GM18498 (cell line): ENCODE results near the gene OR4K15.
"Not testable (repeated sequence)": the region's sequence is repeated elsewhere in the genome, so short reads cannot be mapped to it uniquely, and the experiment has no call there.

Experiments
- ATAC-seq: cut with Tn5 transposase; IDR thresholded peaks from one replicate; pipeline ENCODE4 v1.9.1; 2021; ENCODE audit warnings: mild to moderate bottlenecking, moderate library complexity; ENCODE audit not compliant: unreplicated experiment

OR4K15 gene

DNA sequence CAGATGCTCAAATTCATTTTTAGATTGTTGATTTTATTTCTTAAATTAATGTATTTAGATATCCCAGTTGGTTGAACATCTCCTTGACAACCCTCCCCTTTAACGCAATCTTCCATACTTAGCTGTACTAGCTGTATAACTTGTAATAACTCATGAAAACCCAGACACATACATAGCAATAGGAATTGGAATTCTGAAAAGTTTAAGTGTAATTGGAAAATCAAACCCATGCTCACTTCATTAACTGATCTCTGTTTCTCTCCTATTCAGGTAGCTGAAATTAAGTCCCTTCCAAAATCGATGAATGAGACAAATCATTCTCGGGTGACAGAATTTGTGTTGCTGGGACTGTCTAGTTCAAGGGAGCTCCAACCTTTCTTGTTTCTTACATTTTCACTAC is at the start of gene OR4K15:
Gene OR4K15 (plus strand): TSS at position 301 of the 400 bp plus-strand sequence. CDS start 0 bp downstream, at position 301.
- ATAC-seq = no peak

GRCh38 chr14:19930617-19931016 is 44.8 kb upstream of the OR4K15 start, which contains the start of gene OR4K1:
Gene OR4K1 (plus strand): TSS chr14:19930917. CDS start chr14:19935667, 4,750 bp downstream.
- no peak for ATAC-seq

DNA sequence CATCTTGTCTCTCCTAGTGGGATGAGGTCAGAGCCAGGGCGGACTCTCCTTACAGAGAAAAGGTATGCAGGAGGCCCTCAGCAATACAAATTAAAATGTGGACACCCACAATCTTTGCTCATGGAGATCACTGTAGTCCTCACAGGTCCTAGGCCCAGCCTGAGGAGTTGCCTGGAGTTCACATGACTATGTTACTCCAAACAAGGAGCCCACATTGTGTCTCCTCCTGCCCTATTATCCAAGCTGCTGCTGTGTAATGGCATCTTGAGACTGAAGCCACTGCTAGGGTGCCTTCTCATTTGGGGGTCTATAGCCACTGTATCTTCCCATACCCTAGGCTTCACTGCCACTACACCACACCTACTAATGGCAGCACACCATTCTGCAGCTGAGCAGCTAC is 33.7 kb upstream of the OR4K15 start:
- no peak for ATAC-seq

DNA sequence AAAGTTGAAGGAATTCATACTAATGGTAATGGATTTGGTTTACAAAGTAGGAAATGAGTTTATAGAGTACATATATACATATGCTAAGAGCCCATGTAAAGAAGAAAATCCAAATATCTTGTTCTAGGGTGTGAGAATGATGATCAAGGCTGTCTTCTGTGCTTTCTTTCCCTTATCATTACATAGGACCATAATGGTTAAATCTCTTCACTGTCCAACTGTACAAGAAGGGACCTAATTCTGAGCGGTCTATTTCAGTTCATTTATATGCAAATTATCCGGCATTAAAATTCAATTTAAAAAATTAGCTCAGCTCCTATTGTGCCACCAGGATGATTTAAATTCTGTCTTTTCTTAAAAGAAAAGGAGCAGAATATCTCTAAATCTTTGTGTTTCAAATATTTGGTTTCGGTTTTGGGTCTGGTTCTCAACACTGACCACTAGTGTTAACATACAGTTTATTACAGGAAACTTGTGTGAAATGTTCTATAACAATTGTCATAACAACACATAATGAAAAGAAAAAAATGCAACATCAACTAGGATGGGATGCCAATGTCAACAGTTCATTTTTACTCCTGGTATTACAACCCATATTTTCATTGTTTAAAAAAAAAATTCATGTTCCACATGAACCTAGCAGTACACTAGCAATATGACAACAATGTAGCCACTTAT is 27.8 kb upstream of the OR4K15 start:
- no peak for ATAC-seq

GRCh38 chr14:19949218-19949617 is 26.2 kb upstream of the OR4K15 start:
- ATAC-seq = no peak

GRCh38 chr14:19969735-19970134 is 5.7 kb upstream of the OR4K15 start:
- ATAC-seq = not testable (repeated sequence)

GRCh38 chr14:19974844-19975243 is 547 bp upstream of the OR4K15 start:
- no peak for ATAC-seq

- no peak for ATAC-seq
These were observed 18.0 kb downstream of the OR4K15 start for GRCh38 chr14:19993438-19993837.

DNA sequence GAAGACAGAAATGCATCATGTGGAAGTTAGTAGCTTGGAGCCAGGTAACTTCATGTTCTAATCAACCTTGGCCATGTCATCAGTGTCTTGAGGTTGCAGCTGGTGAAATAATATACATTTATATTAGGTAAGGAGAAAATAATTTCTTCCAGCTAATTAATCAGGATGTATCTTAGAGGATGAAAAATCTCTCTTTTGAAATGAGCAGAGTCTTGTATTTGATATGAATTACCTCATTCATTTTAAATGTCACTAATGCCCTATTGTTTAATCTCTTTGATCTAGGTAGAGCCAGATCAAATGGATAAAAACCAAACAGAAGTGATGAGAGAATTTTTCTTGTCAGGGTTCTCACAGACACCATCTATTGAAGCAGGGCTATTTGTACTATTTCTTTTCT is 26.5 kb downstream of the OR4K15 start, which contains the start of gene OR4Q2:
Gene OR4Q2 (plus strand): TSS at position 301 of the 400 bp plus-strand sequence.
- ATAC-seq = no peak

GRCh38 chr14:20002319-20002718 is 26.9 kb downstream of the OR4K15 start:
- ATAC-seq = no peak

GRCh38 chr14:20008156-20008555 is 32.8 kb downstream of the OR4K15 start:
- no peak for ATAC-seq

DNA sequence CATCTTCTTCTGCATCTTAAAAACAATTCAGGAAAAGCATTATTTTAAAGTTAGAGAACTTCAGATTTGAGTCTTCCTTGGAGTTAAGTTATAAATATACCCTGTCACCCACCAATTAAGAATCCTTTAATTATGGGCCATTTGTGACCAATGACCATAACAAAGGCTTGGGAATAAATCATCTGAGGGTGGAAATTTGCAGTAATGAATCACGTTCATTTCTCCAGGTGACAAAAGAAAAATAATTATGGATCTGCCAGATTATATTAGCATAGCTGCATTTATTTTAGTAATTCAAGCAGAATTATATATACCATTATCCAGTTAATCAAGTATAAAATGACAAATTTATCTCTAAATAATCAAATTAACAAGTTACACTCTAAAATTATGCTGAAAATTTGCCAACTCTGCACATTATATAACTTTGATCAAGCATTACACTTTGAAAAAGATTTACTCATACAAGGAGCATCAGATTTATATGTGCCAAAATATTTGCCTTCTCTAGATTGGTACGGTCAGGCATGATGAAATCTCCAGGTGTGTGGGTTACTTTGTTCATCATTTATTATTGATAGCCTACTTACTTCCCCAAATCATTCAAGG is 44.0 kb downstream of the OR4K15 start, which contains the start of gene OR4K14:
Gene OR4K14 (minus strand): TSS at position 51 of the 609 bp plus-strand sequence. CDS start 4,114 bp downstream, outside the sequence.
- ATAC-seq = no peak
